Measurements from ENCODE around the gene LGALS14.

The LGALS14 gene

GRCh38 chr19:39725995-39726394 is 21.7 kb downstream of the LGALS14 start:
- TF ChIP-seq ZFX (IDR thresholded peaks at IDR 0.05) (no peak), CTCF (conservative IDR thresholded peaks at IDR 0.05) (no peak)
- no peak overlapping the region for H3K27ac ChIP-seq

- no peak overlapping the region for H3K27ac ChIP-seq
- TF ChIP-seq CTCF (conservative IDR thresholded peaks at IDR 0.05) = no peak
- TF ChIP-seq ZFX (IDR thresholded peaks at IDR 0.05) = no peak
Measured at GRCh38 chr19:39727070-39727800, 23.0 kb downstream of the LGALS14 start.

- H3K27ac ChIP-seq = no peak overlapping the region
- no peak for TF ChIP-seq CTCF (conservative IDR thresholded peaks at IDR 0.05)
- TF ChIP-seq ZFX (IDR thresholded peaks at IDR 0.05) = no peak
Measured at GRCh38 chr19:39728040-39728439, 23.8 kb downstream of the LGALS14 start.

GRCh38 chr19:39729594-39729993 is 25.3 kb downstream of the LGALS14 start:
- no peak overlapping the region for H3K27ac ChIP-seq
- TF ChIP-seq CTCF (conservative IDR thresholded peaks at IDR 0.05) (no peak), ZFX (IDR thresholded peaks at IDR 0.05) (no peak)

GRCh38 chr19:39731685-39732084 is 27.4 kb downstream of the LGALS14 start:
- TF ChIP-seq CTCF (conservative IDR thresholded peaks at IDR 0.05) = no peak
- TF ChIP-seq ZFX (IDR thresholded peaks at IDR 0.05) = no peak
- H3K27ac ChIP-seq = no peak overlapping the region

- TF ChIP-seq CTCF (conservative IDR thresholded peaks at IDR 0.05) = no peak
- no peak for TF ChIP-seq ZFX (IDR thresholded peaks at IDR 0.05)
- no peak overlapping the region for H3K27ac ChIP-seq
Measured at GRCh38 chr19:39733841-39734240, 29.6 kb downstream of the LGALS14 start.

GRCh38 chr19:39735688-39736087 is 31.4 kb downstream of the LGALS14 start:
- TF ChIP-seq ZFX (IDR thresholded peaks at IDR 0.05) (no peak), CTCF (conservative IDR thresholded peaks at IDR 0.05) (no peak)
- H3K27ac ChIP-seq = no peak overlapping the region
